Activated CD8-positive, alpha-beta memory T cell treated with anti-CD3 and anti-CD28 coated beads, Interleukin-2, amount 10 ng/mL, durations not matched to agents 7 days and 5 days (primary cell): Measurements from ENCODE around the gene MAST3. TPM values are rescaled to one million over a fixed set of nuclear protein-coding genes. Genes with fewer than 3 reads are reported as not detected.
A peak's percentile ranks its signal among the peaks of the same experiment; 100 is the strongest.

Experiments
- ATAC-seq: fragments of 150-1000 bp; cut with Tn5 transposase; one replicate; pipeline ENCODE4 v1.10.0; 2021; ENCODE audit warnings: moderate library complexity
- CTCF ChIA-PET: fragments of 350-600 bp; sonication (Branson Sonifier 250); formaldehyde crosslinking; loops from one replicate; lab custom pipeline; 2021; ENCODE audit warnings: antibody characterized with exemption; lab: Charles Lee
- DNase-seq: peaks from one replicate; pipeline ENCODE4 v3.0.0-alpha.2; 2020
- H3K27ac Mint-ChIP-seq: one replicate; pipeline ENCODE4 v1.8.0; 2021; ENCODE audit warnings: mild to moderate bottlenecking, mixed read lengths
- H3K27me3 Mint-ChIP-seq: one replicate; pipeline ENCODE4 v1.8.0; 2021; ENCODE audit warnings: mixed read lengths
- H3K36me3 Mint-ChIP-seq: one replicate; pipeline ENCODE4 v1.8.0; 2021; ENCODE audit warnings: mild to moderate bottlenecking, mixed read lengths
- H3K4me1 Mint-ChIP-seq: one replicate; pipeline ENCODE4 v1.8.0; 2021; ENCODE audit warnings: mixed read lengths
- H3K4me3 Mint-ChIP-seq: one replicate; pipeline ENCODE4 v1.8.0; 2021; ENCODE audit warnings: mild to moderate bottlenecking, moderate library complexity, mixed read lengths
- H3K9me3 Mint-ChIP-seq: one replicate; pipeline ENCODE4 v1.8.0; 2022; ENCODE audit warnings: low read depth, mixed read lengths
- total RNA-seq, 2 experiments: library from RNA; stranded (reverse); gene quantifications; one replicate each; pipeline ENCODE4 v1.2.3, GENCODE V29; 2021

The MAST3 gene
- total RNA-seq, 2 experiments from 2014 or later, result 25.7 to 34.1 TPM

- no peaks in the 10 kb centered on the region for H3K27me3 Mint-ChIP-seq
- CTCF ChIA-PET, result interaction anchor here (0.6 to 4.2 kb wide), 24 partner anchors 9 to 228 kb away, joined by 3 to 36 read pairs (median 4); partner anchors contain the start of genes CCDC124, IFI30, IL12RB1 and MAST3
- peak; percentile 94 for ATAC-seq
- H3K9me3 Mint-ChIP-seq, result no peaks in the 10 kb centered on the region
- H3K27ac Mint-ChIP-seq, result peak overlapping the region; percentile 55
- peak overlapping the region; percentile 68 for H3K4me3 Mint-ChIP-seq
- peak; percentile 81 for DNase-seq
- peaks cover 7% of the 10 kb centered on the region for H3K4me1 Mint-ChIP-seq
- H3K36me3 Mint-ChIP-seq, result no peaks in the 10 kb centered on the region
These were observed 63.5 kb downstream of the MAST3 start for GRCh38 chr19:18160971-18161635.

- CTCF ChIA-PET, result interaction anchor here (0.9 to 4.2 kb wide), 12 partner anchors 10 to 229 kb away, joined by 3 to 36 read pairs (median 6); partner anchors contain the start of genes CCDC124, IFI30, IL12RB1 and MAST3
- DNase-seq (no peak), ATAC-seq (no peak)
- H3K36me3 Mint-ChIP-seq, result no peaks in the 10 kb centered on the region
- H3K4me1 Mint-ChIP-seq, result peaks cover 7% of the 10 kb centered on the region
- H3K27me3 Mint-ChIP-seq, result no peaks in the 10 kb centered on the region
- no peak overlapping the region for H3K4me3 Mint-ChIP-seq
- H3K9me3 Mint-ChIP-seq, result no peaks in the 10 kb centered on the region
- no peak overlapping the region for H3K27ac Mint-ChIP-seq
These were observed 64.0 kb downstream of the MAST3 start for GRCh38 chr19:18161636-18162002.

- DNase-seq (no peak), ATAC-seq (no peak)
- CTCF ChIA-PET, result interaction anchor here (0.8 to 6.0 kb wide), 5 partner anchors 44 to 102 kb away, joined by 3 to 84 read pairs (median 3); no protein-coding TSS in a partner anchor
- no peaks in the 10 kb centered on the region for H3K9me3 Mint-ChIP-seq
- H3K36me3 Mint-ChIP-seq, result no peaks in the 10 kb centered on the region
- H3K27me3 Mint-ChIP-seq, result no peaks in the 10 kb centered on the region
- no peak overlapping the region for H3K27ac Mint-ChIP-seq
- no peak overlapping the region for H3K4me3 Mint-ChIP-seq
- H3K4me1 Mint-ChIP-seq, result peaks cover 10% of the 10 kb centered on the region
These were observed 66.5 kb downstream of the MAST3 start for GRCh38 chr19:18164072-18164471.

GRCh38 chr19:18165794-18166544 lies 68.4 kb downstream of the MAST3 start:
- Mint-ChIP-seq H3K4me3 (no peak overlapping the region), H3K36me3 (no peaks in the 10 kb centered on the region), H3K27ac (no peak overlapping the region), H3K9me3 (no peaks in the 10 kb centered on the region), H3K27me3 (no peaks in the 10 kb centered on the region), H3K4me1 (peaks cover 3% of the 10 kb centered on the region)
- ATAC-seq (no peak), DNase-seq (no peak)
- CTCF ChIA-PET, result interaction anchor here (1.0 to 6.0 kb wide), 4 partner anchors 55 to 104 kb away, joined by 3 to 84 read pairs (median 4); no protein-coding TSS in a partner anchor

- Mint-ChIP-seq H3K4me1 (peaks cover 3% of the 10 kb centered on the region), H3K27me3 (no peaks in the 10 kb centered on the region), H3K4me3 (no peak overlapping the region), H3K9me3 (no peaks in the 10 kb centered on the region), H3K36me3 (no peaks in the 10 kb centered on the region), H3K27ac (no peak overlapping the region)
- DNase-seq (no peak), ATAC-seq (no peak)
- CTCF ChIA-PET, result interaction anchor here (1.0 to 6.0 kb wide), 4 partner anchors 15 to 105 kb away, joined by 3 to 84 read pairs (median 6); partner anchors contain the start of gene PIK3R2
These were observed 69.4 kb downstream of the MAST3 start for GRCh38 chr19:18167011-18167410.

- Mint-ChIP-seq H3K27me3 (no peaks in the 10 kb centered on the region), H3K4me3 (no peak overlapping the region), H3K9me3 (no peaks in the 10 kb centered on the region), H3K4me1 (peaks cover 7% of the 10 kb centered on the region), H3K36me3 (no peaks in the 10 kb centered on the region), H3K27ac (no peak overlapping the region)
- ATAC-seq, result peak; percentile 95
- peak; percentile 80 for DNase-seq
- CTCF ChIA-PET, result interaction anchor here (0.6 to 6.0 kb wide), 24 partner anchors 9 to 165 kb away, joined by 3 to 84 read pairs (median 4); partner anchors contain the start of genes ARRDC2, IL12RB1, MPV17L2 and PIK3R2
These were observed 70.5 kb downstream of the MAST3 start for GRCh38 chr19:18167975-18168645.

GRCh38 chr19:18168673-18169381 lies 71.2 kb downstream of the MAST3 start:
- DNase-seq, result no peak
- no peak for ATAC-seq
- Mint-ChIP-seq H3K4me3 (no peak overlapping the region), H3K27ac (no peak overlapping the region), H3K36me3 (no peaks in the 10 kb centered on the region), H3K4me1 (peaks cover 10% of the 10 kb centered on the region), H3K9me3 (no peaks in the 10 kb centered on the region), H3K27me3 (no peaks in the 10 kb centered on the region)
- CTCF ChIA-PET, result interaction anchor here (0.9 to 6.0 kb wide), 16 partner anchors 8 to 161 kb away, joined by 3 to 84 read pairs (median 5); partner anchors contain the start of genes ARRDC2 and PIK3R2

GRCh38 chr19:18170714-18171255 lies 73.2 kb downstream of the MAST3 start:
- DNase-seq, result no peak
- CTCF ChIA-PET, result interaction anchor here (0.7 to 3.4 kb wide), 5 partner anchors 21 to 89 kb away, joined by 3 to 31 read pairs (median 4); no protein-coding TSS in a partner anchor
- no peak for ATAC-seq
- H3K27ac Mint-ChIP-seq, result no peak overlapping the region
- H3K4me3 Mint-ChIP-seq, result no peak overlapping the region
- H3K9me3 Mint-ChIP-seq, result no peaks in the 10 kb centered on the region
- H3K27me3 Mint-ChIP-seq, result no peaks in the 10 kb centered on the region
- H3K4me1 Mint-ChIP-seq, result peaks cover 25% of the 10 kb centered on the region
- peaks cover 6% of the 10 kb centered on the region for H3K36me3 Mint-ChIP-seq

GRCh38 chr19:18171605-18172327 lies 74.2 kb downstream of the MAST3 start:
- no peak for ATAC-seq
- Mint-ChIP-seq H3K4me3 (no peak overlapping the region), H3K9me3 (no peaks in the 10 kb centered on the region), H3K36me3 (peaks cover 11% of the 10 kb centered on the region), H3K4me1 (peaks cover 25% of the 10 kb centered on the region), H3K27me3 (no peaks in the 10 kb centered on the region), H3K27ac (no peak overlapping the region)
- DNase-seq, result peak; percentile 41
- CTCF ChIA-PET, result interaction anchor here (0.7 to 3.4 kb wide), 3 partner anchors 10 to 88 kb away, joined by 3 to 31 read pairs (median 6); no protein-coding TSS in a partner anchor

- Mint-ChIP-seq H3K27ac (peak overlapping the region; percentile 28), H3K27me3 (no peaks in the 10 kb centered on the region), H3K9me3 (no peaks in the 10 kb centered on the region), H3K36me3 (peaks cover 15% of the 10 kb centered on the region), H3K4me1 (peaks cover 25% of the 10 kb centered on the region), H3K4me3 (no peak overlapping the region)
- no peak for ATAC-seq
- no peak for DNase-seq
- CTCF ChIA-PET, result interaction anchor here (0.9 to 3.4 kb wide), 2 partner anchors 11 to 61 kb away, joined by 6 to 31 read pairs; no protein-coding TSS in a partner anchor
These were observed 74.9 kb downstream of the MAST3 start for GRCh38 chr19:18172331-18173053.

- ATAC-seq (no peak), DNase-seq (no peak)
- Mint-ChIP-seq H3K4me3 (peak overlapping the region; percentile 83), H3K9me3 (no peaks in the 10 kb centered on the region), H3K36me3 (peaks cover 18% of the 10 kb centered on the region), H3K27me3 (no peaks in the 10 kb centered on the region), H3K27ac (peak overlapping the region; percentile 45), H3K4me1 (peaks cover 24% of the 10 kb centered on the region)
- CTCF ChIA-PET, result interaction anchor here (0.9 to 3.4 kb wide), 2 partner anchors 12 to 62 kb away, joined by 6 to 31 read pairs; no protein-coding TSS in a partner anchor
These were observed 75.5 kb downstream of the MAST3 start for GRCh38 chr19:18173054-18173571.
